Activated CD8-positive, alpha-beta memory T cell treated with anti-CD3 and anti-CD28 coated beads, Interleukin-2, amount 50 U/mL, for 48 hours (primary cell): ENCODE data around the gene TTLL12.
A peak's percentile ranks its signal among the peaks of the same experiment; 100 is the strongest.

ENCODE experiments used
- DNase-seq: peaks from one replicate; pipeline ENCODE4 v3.0.0-alpha.2; 2020

Gene TTLL12

GRCh38 chr22:43198126-43198525, 11.2 kb upstream of the TTLL12 start:
- no peak for DNase-seq

DNA sequence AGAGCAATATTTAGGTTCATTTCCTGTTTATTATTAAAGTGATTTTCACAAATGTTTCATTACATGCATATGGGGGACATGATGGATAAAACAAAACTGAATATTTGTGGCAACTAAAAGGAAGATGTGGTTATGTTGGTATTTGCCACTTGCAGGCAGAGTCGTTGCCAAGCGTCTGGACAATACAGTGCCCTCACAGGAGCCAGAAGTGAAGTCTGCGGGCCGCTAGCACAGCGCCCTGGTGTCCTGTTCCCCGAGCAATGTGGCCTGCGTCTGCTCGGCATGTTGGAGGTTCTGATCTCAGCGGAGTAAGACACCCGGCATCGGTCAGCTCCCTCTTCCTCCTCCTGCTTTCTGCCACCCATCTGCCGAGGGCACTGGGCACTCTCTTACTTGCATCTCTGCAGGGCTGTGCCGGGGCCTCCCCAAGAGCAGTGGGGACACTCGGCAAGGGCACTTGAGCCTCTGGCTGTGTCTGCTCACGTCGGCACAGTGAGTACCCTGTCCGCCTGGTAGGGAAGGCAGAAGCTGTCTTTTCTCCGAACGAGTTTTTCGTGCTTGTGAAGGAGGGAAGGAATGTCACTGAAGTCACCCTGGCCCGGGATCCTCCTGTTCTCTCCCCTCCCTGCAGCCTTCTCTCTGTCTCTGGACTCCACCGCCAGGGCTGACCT, 10.5 kb upstream of the TTLL12 start:
- DNase-seq, result no peak

- no peak for DNase-seq
Measured at GRCh38 chr22:43191831-43192230, 4.9 kb upstream of the TTLL12 start.

GRCh38 chr22:43188829-43189545, 2.1 kb upstream of the TTLL12 start:
- DNase-seq, result no peak

DNA sequence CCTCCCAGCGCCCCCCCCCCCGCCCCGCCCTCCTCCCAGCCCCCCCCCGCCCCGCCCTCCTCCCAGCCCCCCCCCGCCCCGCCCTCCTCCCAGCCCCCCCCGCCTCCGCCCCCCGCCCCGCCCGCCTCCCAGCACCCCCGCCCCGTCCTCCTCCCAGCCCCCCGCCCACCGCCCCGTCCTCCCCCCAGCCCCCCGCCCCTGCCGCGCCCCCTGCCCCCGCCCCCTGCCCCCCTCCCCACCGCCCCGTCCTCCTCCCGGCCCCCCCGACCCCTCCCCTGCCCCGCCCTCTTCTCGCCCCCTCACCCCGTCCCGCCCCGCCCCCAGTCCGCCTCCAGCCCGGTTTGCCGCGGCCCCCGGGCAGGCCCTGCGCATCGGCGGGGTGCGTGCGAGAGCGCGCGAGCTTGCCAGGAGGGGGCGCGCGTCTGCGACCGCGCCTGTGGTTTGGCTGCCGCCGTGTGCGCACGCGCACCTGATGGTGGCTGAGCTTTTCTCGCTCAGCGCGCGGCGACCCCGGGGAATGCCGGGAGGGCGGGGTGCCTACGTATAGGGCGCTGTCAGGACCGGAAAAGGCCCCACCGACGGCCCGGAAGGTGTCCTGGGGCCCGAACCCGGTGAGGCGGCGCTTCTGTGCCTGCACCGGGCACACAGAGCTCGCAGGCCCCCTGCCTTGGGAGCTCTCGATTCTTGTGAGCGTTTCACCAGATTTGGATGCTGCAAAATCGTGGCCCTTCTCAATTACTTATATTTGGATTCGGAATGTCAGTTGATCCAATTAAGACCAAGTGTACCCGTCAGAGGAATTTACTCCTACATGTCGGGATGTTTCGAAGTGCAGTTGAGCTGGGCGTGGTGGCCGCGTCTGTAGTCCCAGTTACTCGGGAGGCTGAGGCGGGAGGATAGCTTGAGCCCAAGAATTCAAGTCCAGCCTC, 501 bp upstream of the TTLL12 start:
- peak; percentile 98 for DNase-seq

GRCh38 chr22:43185860-43186261, 1.1 kb downstream of the TTLL12 start:
- no peak for DNase-seq

DNA sequence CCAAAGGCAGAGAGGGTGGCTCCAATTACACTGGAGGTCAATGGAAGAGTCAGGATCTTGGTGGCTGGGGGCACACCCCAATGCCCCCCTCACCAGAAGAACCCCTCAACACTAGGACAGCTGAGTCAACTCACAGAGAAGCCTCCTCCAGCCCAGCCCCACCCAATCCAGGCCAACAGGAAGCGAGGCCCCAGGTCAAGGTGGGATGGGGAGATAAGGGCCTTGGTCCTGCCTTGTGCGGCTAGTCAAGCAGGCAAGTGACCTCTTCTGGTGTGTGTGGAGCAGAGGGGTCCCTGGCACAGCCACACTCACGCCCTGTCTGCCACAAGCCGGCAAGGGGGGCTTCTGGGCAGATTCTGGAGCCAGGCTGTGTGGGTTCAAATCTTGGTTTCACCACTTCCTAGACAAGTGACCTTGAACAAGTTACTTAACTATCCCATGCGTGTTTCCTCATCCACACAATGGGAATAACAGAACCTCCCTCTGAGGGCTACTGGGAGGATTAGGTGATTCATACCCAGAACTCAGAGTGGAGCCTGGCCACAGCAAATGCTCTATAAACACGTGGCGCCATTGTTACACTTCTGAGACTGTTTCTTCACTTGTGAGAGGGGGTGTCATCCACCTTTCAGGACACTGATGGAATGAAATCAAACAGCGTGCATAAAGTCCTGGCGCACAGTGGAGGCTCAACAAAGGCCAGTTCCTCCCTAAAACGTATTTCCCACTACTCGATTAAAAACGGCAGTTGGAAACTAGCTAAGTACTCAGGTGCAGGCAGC, 3.2 kb downstream of the TTLL12 start:
- no peak for DNase-seq

DNA sequence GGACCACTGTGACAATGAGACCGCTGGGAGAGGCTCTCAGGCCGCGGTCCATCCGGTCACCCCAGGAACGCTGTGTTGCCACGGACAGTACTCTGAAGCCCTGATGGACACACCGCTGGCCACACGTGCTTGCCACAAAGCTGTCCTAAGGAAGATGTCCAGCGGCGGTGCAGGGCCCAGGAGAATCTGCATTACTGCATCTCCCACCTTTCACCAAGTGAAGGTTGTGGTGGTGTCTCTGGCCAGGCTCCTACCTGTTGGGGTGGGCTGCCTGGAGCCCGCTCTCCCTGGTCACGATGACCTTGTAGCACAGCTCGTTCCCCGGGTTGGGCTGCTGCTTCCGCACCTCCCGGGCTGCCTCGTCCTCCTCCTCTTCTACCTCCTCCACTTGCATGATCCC, 4.2 kb downstream of the TTLL12 start:
- no peak for DNase-seq

DNA sequence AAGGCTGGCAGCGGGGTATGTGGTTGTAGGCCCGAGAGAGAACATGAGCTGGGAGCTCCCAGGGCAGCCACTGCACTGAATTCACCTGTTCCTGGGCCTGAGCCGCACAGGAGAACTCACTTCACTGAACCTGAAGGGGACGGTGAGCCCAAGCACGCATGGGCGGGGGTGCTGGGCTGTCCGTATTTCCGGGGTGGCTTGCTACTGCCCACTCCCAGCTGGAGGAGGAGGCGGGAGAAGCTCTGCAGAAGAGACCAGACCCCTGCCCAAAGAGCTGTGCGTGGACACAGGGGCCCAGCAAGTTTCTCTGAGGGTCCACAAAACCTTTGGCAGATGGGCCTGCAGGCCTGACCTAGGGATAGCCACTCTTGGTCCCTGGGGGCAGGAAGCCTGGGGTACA, 4.8 kb downstream of the TTLL12 start:
- DNase-seq, result no peak

GRCh38 chr22:43181321-43182076, 5.4 kb downstream of the TTLL12 start:
- DNase-seq, result no peak

GRCh38 chr22:43180670-43181069, 6.3 kb downstream of the TTLL12 start:
- DNase-seq, result no peak

GRCh38 chr22:43179911-43180195, 7.1 kb downstream of the TTLL12 start:
- no peak for DNase-seq

- no peak for DNase-seq
Measured at GRCh38 chr22:43179146-43179910, 7.6 kb downstream of the TTLL12 start.

DNA sequence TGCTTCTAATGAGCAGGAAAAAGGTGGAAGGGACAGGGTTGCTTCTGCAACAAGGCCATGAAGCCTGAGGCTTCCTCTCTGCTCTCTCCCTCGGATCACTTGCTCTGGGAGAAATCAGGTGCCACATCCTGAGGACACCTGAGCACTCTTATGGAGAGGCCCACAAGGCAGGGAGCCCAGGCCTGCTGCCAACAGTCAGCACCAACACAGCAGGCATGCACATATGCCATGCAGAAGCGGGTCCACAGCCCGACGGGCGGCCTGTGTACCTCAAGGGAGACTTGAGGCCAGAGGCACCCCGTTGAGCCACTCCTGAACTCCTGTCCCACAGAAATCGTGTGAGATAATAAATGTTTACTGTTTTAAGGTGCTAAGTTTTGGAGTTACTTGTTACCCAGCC, 9.5 kb downstream of the TTLL12 start:
- no peak for DNase-seq

DNA sequence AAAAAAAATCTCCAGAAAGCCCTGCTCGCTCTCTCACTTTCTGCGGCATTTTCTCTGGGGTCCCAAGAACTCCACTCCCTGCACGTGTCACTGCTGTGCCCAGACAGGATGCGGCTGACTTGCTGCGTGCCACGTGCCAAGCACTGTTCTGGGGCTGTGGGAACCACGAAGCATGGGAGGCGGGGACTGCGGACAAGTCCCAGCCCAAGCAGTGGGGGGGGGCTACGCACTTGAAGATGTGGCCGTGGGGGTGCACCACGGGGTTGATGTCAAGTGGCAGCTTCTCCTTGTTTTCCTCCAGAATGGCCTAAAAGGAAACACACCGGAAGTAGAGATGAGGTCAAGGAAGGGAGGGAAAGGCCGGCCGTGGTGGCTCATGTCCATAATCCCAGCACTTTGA, 10.8 kb downstream of the TTLL12 start:
- DNase-seq, result no peak

DNA sequence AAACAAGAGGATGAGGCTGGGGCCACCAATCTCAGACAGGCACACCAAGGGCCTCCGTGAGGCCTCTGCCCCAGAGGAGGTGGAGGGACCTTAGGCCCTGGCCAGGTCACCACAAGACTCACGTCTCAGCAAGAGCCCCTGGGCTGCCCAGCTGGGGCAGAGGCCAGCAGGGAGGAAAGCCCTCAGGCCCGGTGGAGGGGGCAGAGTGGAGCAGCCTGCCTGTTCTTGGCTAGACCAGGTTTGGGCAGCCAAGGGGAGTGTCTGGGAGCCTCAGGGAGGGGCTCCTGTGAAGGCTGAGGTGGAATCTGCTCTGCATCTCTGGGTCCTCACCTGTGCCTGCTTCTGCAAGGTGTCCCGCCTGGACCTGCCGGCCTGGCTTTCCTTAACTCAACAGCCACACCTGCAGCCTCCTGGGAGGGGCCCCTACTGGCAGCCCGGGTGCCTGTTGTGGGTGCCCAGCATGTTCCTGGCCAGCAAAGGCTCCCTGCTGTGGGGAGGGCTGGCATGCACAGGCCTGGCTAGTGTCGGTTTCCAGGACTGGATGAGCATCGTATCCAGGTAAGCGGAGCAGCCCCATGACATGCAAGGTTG, 11.9 kb downstream of the TTLL12 start:
- DNase-seq, result no peak

- DNase-seq, result no peak
Measured at GRCh38 chr22:43173976-43174720, 12.8 kb downstream of the TTLL12 start.

DNA sequence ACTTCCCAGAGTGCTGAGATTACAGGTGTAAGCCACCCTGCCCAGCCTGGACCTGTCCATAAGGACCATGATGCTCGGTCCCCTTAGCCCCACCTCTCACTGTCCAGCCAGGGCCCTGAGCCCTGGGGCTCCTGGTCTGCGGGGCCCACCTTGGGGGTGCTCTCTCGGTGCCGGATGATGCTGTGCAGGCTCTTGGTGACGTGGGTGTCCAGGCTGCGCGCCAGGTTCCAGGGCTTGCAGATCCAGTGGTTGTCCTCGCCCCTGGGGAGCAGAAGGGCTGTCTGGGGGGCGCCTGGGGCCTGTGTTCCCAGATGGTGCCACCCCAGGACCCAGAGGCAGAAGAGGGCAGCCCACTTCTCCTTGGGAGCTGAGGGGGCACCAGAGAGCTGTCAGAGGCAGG, 13.4 kb downstream of the TTLL12 start:
- DNase-seq, result no peak

- no peak for DNase-seq
Measured at GRCh38 chr22:43172191-43172590, 14.7 kb downstream of the TTLL12 start.

GRCh38 chr22:43171607-43172006, 15.3 kb downstream of the TTLL12 start:
- DNase-seq, result no peak
